T-helper 2 cell treated with Interferon-gamma antibody and Interleukin-4, amounts not matched to agents 5 μg/mL and 100 μg/mL, for 36 hours (primary cell): Measurements from ENCODE around the gene TIMM8A.
A peak's percentile ranks its signal among the peaks of the same experiment; 100 is the strongest.
"Not testable (repeated sequence)": the region's sequence is repeated elsewhere in the genome, so short reads cannot be mapped to it uniquely, and the experiment has no call there.

Source experiments
- DNase-seq: peaks from one replicate; pipeline ENCODE4 v3.0.0; 2021; ENCODE audit warnings: low spot score
- H3K27ac Mint-ChIP-seq: one replicate; pipeline ENCODE4 v1.8.0; 2021; ENCODE audit warnings: mild to moderate bottlenecking, mixed read lengths
- H3K27me3 Mint-ChIP-seq: one replicate; pipeline ENCODE4 v1.8.0; 2021; ENCODE audit warnings: low read depth, mixed read lengths
- H3K36me3 Mint-ChIP-seq: one replicate; pipeline ENCODE4 v1.8.0; 2021; ENCODE audit warnings: low read depth, mixed read lengths
- H3K4me1 Mint-ChIP-seq: one replicate; pipeline ENCODE4 v1.8.0; 2021; ENCODE audit warnings: low read depth, mixed read lengths
- H3K4me3 Mint-ChIP-seq: one replicate; pipeline ENCODE4 v1.8.0; 2022; ENCODE audit warnings: mild to moderate bottlenecking, moderate library complexity, mixed read lengths
- H3K9me3 Mint-ChIP-seq: one replicate; pipeline ENCODE4 v1.8.0; 2021; ENCODE audit warnings: mixed read lengths

Gene TIMM8A

GRCh38 chrX:101377547-101377946, 29.0 kb upstream of the TIMM8A start:
- Mint-ChIP-seq H3K4me1 (no peaks in the 10 kb centered on the region), H3K27ac (no peak overlapping the region), H3K4me3 (no peak overlapping the region), H3K36me3 (no peaks in the 10 kb centered on the region), H3K9me3 (no peaks in the 10 kb centered on the region), H3K27me3 (peaks cover 6% of the 10 kb centered on the region)
- DNase-seq = no peak

- H3K4me3 Mint-ChIP-seq = no peak overlapping the region
- no peaks in the 10 kb centered on the region for H3K36me3 Mint-ChIP-seq
Measured at GRCh38 chrX:101370888-101371504, 22.5 kb upstream of the TIMM8A start.

GRCh38 chrX:101369687-101370086, 21.1 kb upstream of the TIMM8A start:
- peaks cover 4% of the 10 kb centered on the region for H3K27me3 Mint-ChIP-seq
- no peaks in the 10 kb centered on the region for H3K36me3 Mint-ChIP-seq
- no peaks in the 10 kb centered on the region for H3K9me3 Mint-ChIP-seq
- no peaks in the 10 kb centered on the region for H3K4me1 Mint-ChIP-seq
- no peak for DNase-seq
- H3K4me3 Mint-ChIP-seq = no peak overlapping the region
- no peak overlapping the region for H3K27ac Mint-ChIP-seq

More at GRCh38 chrX:101370888-101371504, 22.5 kb upstream of the TIMM8A start:
- Mint-ChIP-seq H3K27ac (no peak overlapping the region), H3K27me3 (peaks cover 6% of the 10 kb centered on the region), H3K4me1 (no peaks in the 10 kb centered on the region), H3K9me3 (no peaks in the 10 kb centered on the region)
- no peak for DNase-seq

- no peaks in the 10 kb centered on the region for H3K9me3 Mint-ChIP-seq
- no peak for DNase-seq
- no peak overlapping the region for H3K27ac Mint-ChIP-seq
- no peaks in the 10 kb centered on the region for H3K27me3 Mint-ChIP-seq
- H3K4me3 Mint-ChIP-seq = no peak overlapping the region
- H3K36me3 Mint-ChIP-seq = no peaks in the 10 kb centered on the region
- no peaks in the 10 kb centered on the region for H3K4me1 Mint-ChIP-seq
Measured at GRCh38 chrX:101368800-101369199, 20.3 kb upstream of the TIMM8A start.

GRCh38 chrX:101365301-101365795, 16.8 kb upstream of the TIMM8A start:
- Mint-ChIP-seq H3K4me3 (no peak overlapping the region), H3K36me3 (no peaks in the 10 kb centered on the region), H3K4me1 (no peaks in the 10 kb centered on the region), H3K27me3 (no peaks in the 10 kb centered on the region), H3K27ac (no peak overlapping the region), H3K9me3 (no peaks in the 10 kb centered on the region)
- no peak for DNase-seq

GRCh38 chrX:101362757-101363156, 14.2 kb upstream of the TIMM8A start:
- no peaks in the 10 kb centered on the region for H3K9me3 Mint-ChIP-seq
- H3K4me3 Mint-ChIP-seq = no peak overlapping the region

GRCh38 chrX:101362116-101362515, 13.6 kb upstream of the TIMM8A start:
- Mint-ChIP-seq H3K27ac (no peak overlapping the region), H3K4me3 (no peak overlapping the region), H3K27me3 (peaks cover 2% of the 10 kb centered on the region), H3K9me3 (no peaks in the 10 kb centered on the region), H3K4me1 (no peaks in the 10 kb centered on the region), H3K36me3 (no peaks in the 10 kb centered on the region)
- DNase-seq = no peak

More at GRCh38 chrX:101362757-101363156, 14.2 kb upstream of the TIMM8A start:
- no peak for DNase-seq
- Mint-ChIP-seq H3K27ac (no peak overlapping the region), H3K4me1 (no peaks in the 10 kb centered on the region), H3K36me3 (no peaks in the 10 kb centered on the region), H3K27me3 (peaks cover 2% of the 10 kb centered on the region)

- Mint-ChIP-seq H3K27me3 (peaks cover 2% of the 10 kb centered on the region), H3K36me3 (no peaks in the 10 kb centered on the region), H3K9me3 (no peaks in the 10 kb centered on the region), H3K4me3 (no peak overlapping the region), H3K4me1 (no peaks in the 10 kb centered on the region), H3K27ac (no peak overlapping the region)
- no peak for DNase-seq
Measured at GRCh38 chrX:101360390-101360789, 11.8 kb upstream of the TIMM8A start.

- Mint-ChIP-seq H3K4me3 (no peak overlapping the region), H3K9me3 (no peaks in the 10 kb centered on the region), H3K36me3 (no peaks in the 10 kb centered on the region), H3K4me1 (no peaks in the 10 kb centered on the region), H3K27ac (no peak overlapping the region), H3K27me3 (peaks cover 2% of the 10 kb centered on the region)
- no peak for DNase-seq
Measured at GRCh38 chrX:101359966-101360365, 11.4 kb upstream of the TIMM8A start.

GRCh38 chrX:101357166-101357795, 8.7 kb upstream of the TIMM8A start:
- no peaks in the 10 kb centered on the region for H3K9me3 Mint-ChIP-seq
- H3K4me1 Mint-ChIP-seq = no peaks in the 10 kb centered on the region
- no peak overlapping the region for H3K27ac Mint-ChIP-seq
- H3K36me3 Mint-ChIP-seq = no peaks in the 10 kb centered on the region
- no peak for DNase-seq
- peaks cover 2% of the 10 kb centered on the region for H3K27me3 Mint-ChIP-seq
- no peak overlapping the region for H3K4me3 Mint-ChIP-seq

GRCh38 chrX:101349193-101349562, 636 bp upstream of the TIMM8A start:
- Mint-ChIP-seq H3K9me3 (no peaks in the 10 kb centered on the region), H3K4me3 (peak overlapping the region; percentile 91), H3K27me3 (no peaks in the 10 kb centered on the region), H3K4me1 (peaks cover 3% of the 10 kb centered on the region), H3K27ac (peak overlapping the region; percentile 84), H3K36me3 (peaks cover 9% of the 10 kb centered on the region)
- no peak for DNase-seq

GRCh38 chrX:101347859-101348451, 587 bp downstream of the TIMM8A start:
- peaks cover 9% of the 10 kb centered on the region for H3K36me3 Mint-ChIP-seq
- no peaks in the 10 kb centered on the region for H3K9me3 Mint-ChIP-seq
- peak overlapping the region; percentile 91 for H3K4me3 Mint-ChIP-seq
- no peak for DNase-seq
- H3K4me1 Mint-ChIP-seq = peaks cover 3% of the 10 kb centered on the region
- H3K27ac Mint-ChIP-seq = peak overlapping the region; percentile 84
- no peaks in the 10 kb centered on the region for H3K27me3 Mint-ChIP-seq

- no peak for DNase-seq
- no peaks in the 10 kb centered on the region for H3K36me3 Mint-ChIP-seq
- H3K27ac Mint-ChIP-seq = no peak overlapping the region
- peaks cover 3% of the 10 kb centered on the region for H3K4me1 Mint-ChIP-seq
- H3K27me3 Mint-ChIP-seq = no peaks in the 10 kb centered on the region
- H3K4me3 Mint-ChIP-seq = no peak overlapping the region
- peaks cover 6% of the 10 kb centered on the region for H3K9me3 Mint-ChIP-seq
Measured at GRCh38 chrX:101337776-101338271, 10.7 kb downstream of the TIMM8A start.

- not testable (repeated sequence) for H3K9me3 Mint-ChIP-seq, H3K4me1 Mint-ChIP-seq, DNase-seq, H3K27me3 Mint-ChIP-seq, H3K27ac Mint-ChIP-seq, H3K36me3 Mint-ChIP-seq, H3K4me3 Mint-ChIP-seq
Measured at GRCh38 chrX:101334310-101334709, 14.2 kb downstream of the TIMM8A start.
